Esophagus squamous epithelium (tissue), 5 donors: ENCODE measurements around the gene TNIK. TPM values are rescaled to one million over a fixed set of nuclear protein-coding genes. Genes with fewer than 3 reads are reported as not detected.

Experiments used
- DNase-seq: peaks from one replicate; lab custom pipeline; 2025; lab: John Stamatoyannopoulos, UW
- H3K27ac ChIP-seq, 4 donors: fragments of 200-600 bp; sonication (generic); one replicate each; pipeline ENCODE4 v1.5.1; 2016 to 2019; ENCODE audit warnings: mild to moderate bottlenecking in 1 of 4
- H3K27me3 ChIP-seq, 4 donors: fragments of 200-600 bp; sonication (generic); 1 replicate in 3 of 4; 2 replicates in 1 of 4; pipeline versions ENCODE4 v1.5.1 to v1.6.0; 2017 to 2021; ENCODE audit warnings: antibody characterized with exemption in 1 of 4
- H3K36me3 ChIP-seq, 3 donors: fragments of 200-600 bp; sonication (generic); one replicate each; pipeline ENCODE4 v1.5.1; 2016 to 2019
- H3K4me1 ChIP-seq, 3 donors: fragments of 200-600 bp; sonication (generic); one replicate each; pipeline ENCODE4 v1.5.1; 2017 to 2019
- H3K4me3 ChIP-seq, 4 donors: fragments of 200-600 bp; sonication (generic); 1 replicate in 3 of 4; 2 replicates in 1 of 4; pipeline ENCODE4 v1.5.1; 2016 to 2019; ENCODE audit warnings: mild to moderate bottlenecking in 2 of 4, moderate library complexity in 1 of 4
- H3K9me3 ChIP-seq, 3 donors: fragments of 200-600 bp; sonication (generic); one replicate each; pipeline ENCODE4 v1.5.1; 2016 to 2019
- POLR2A ChIP-seq, 4 donors: fragments of 450-650 bp; IDR thresholded peaks; one replicate each; pipeline ENCODE4 v1.6.1; 2017; ENCODE audit warnings: antibody characterized with exemption in 4 of 4, mild to moderate bottlenecking in 4 of 4, moderate library complexity in 3 of 4
- WGBS, 2 donors: methylation state at CpG; one replicate each; pipeline ENCODE4 v1.1.5; 2018; 5-methylcytosine and 5-hydroxymethylcytosine counted together
- intact Hi-C: fragments of 100-400 bp; cut with DNase I; formaldehyde crosslinking; loops from one replicate; pipeline ENCODE4 v1.15.0; 2022
- total RNA-seq, 4 donors: library from RNA; depleted of rRNA; stranded (reverse); fragments of >200 nt; gene quantifications; one replicate each; pipeline ENCODE4 v1.1.0, GENCODE V29; 2016
- TF ChIP-seq, protein P1 (sequence below), 6 experiments: fragments of 450-650 bp in 4 of 6; fragments of 200-600 bp in 2 of 6; sonication (generic) in 2 of 6; IDR thresholded peaks; one replicate each; pipeline ENCODE4 v1.5.1; 2016 to 2019; ENCODE audit warnings: antibody characterized with exemption in 6 of 6, mild to moderate bottlenecking in 4 of 6, moderate library complexity in 4 of 6
- donor health status: DM: yes; HTN: yes; CAD: no.

Gene TNIK
- total RNA-seq, 4 donors from 2014 or later: 2.2 to 11.6 (median 4.7) TPM

DNA sequence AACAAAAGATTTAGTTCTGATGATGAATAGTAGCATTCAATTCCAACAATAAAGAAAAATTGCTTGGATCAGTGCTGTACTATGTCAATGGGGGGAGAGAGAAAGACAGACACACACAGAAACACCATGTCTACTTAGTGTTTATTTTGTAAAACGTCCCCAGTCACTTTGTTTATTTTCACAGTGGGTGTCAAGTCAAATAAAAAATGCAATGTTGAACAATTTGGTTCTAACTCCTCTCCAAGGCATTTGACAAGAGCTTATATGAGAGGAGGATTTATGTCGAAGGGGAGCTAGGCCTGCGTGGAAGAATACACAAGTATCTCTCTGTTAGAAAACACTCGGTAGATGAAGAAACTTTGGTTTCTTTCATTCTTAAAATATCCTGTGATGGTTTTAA, 232.0 kb downstream of the TNIK start:
- WGBS, 2 donors: 60 to 68% methylated on average over 4 of the region's 4 CpGs
- Histone ChIP-seq H3K36me3 (no peaks in the 10 kb centered on the region), H3K27ac (no peak overlapping the region), H3K4me3 (no peak overlapping the region), H3K9me3 (peaks cover 0 to 4% (median 0%) of the 10 kb centered on the region in 3 donors), H3K4me1 (peaks cover 0 to 14% (median 0%) of the 10 kb centered on the region in 3 donors), H3K27me3 (no peaks in the 10 kb centered on the region)
- no peak for DNase-seq
- intact Hi-C loops: no loop called here
- TF ChIP-seq POLR2A (IDR thresholded peaks at IDR 0.05): no peak

DNA sequence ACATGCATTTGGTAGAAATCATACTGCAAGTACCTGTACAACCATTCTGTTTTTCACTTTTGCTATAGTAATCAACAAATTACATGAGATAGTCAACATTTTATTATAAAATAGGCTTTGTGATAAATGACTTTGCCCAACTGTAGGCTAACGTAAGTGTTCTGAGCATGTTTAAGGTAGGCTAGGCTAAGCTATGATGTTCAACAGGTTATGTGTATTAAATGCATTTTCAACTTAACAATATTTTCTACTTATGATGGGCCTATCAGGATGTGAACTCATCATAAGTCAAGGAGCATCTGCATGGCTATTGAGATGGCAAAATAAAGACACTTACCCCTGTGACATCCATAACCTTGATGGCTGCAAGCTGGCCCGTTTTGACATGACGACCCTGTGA, 232.4 kb downstream of the TNIK start:
- intact Hi-C loops: no loop called here
- H3K4me1 ChIP-seq: peaks cover 0 to 14% (median 0%) of the 10 kb centered on the region in 3 donors
- 61 to 72% methylated on average over 3 of the region's 3 CpGs for WGBS, 2 donors
- TF ChIP-seq, protein P1, sequence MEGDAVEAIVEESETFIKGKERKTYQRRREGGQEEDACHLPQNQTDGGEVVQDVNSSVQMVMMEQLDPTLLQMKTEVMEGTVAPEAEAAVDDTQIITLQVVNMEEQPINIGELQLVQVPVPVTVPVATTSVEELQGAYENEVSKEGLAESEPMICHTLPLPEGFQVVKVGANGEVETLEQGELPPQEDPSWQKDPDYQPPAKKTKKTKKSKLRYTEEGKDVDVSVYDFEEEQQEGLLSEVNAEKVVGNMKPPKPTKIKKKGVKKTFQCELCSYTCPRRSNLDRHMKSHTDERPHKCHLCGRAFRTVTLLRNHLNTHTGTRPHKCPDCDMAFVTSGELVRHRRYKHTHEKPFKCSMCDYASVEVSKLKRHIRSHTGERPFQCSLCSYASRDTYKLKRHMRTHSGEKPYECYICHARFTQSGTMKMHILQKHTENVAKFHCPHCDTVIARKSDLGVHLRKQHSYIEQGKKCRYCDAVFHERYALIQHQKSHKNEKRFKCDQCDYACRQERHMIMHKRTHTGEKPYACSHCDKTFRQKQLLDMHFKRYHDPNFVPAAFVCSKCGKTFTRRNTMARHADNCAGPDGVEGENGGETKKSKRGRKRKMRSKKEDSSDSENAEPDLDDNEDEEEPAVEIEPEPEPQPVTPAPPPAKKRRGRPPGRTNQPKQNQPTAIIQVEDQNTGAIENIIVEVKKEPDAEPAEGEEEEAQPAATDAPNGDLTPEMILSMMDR (IDR thresholded peaks at IDR 0.05): no peak
- no peak for TF ChIP-seq POLR2A (IDR thresholded peaks at IDR 0.05)
- no peak overlapping the region for H3K4me3 ChIP-seq
- DNase-seq: no peak
- H3K27me3 ChIP-seq: no peaks in the 10 kb centered on the region
- no peaks in the 10 kb centered on the region for H3K36me3 ChIP-seq
- H3K9me3 ChIP-seq: peaks cover 0 to 4% (median 0%) of the 10 kb centered on the region in 3 donors
- H3K27ac ChIP-seq: no peak overlapping the region

DNA sequence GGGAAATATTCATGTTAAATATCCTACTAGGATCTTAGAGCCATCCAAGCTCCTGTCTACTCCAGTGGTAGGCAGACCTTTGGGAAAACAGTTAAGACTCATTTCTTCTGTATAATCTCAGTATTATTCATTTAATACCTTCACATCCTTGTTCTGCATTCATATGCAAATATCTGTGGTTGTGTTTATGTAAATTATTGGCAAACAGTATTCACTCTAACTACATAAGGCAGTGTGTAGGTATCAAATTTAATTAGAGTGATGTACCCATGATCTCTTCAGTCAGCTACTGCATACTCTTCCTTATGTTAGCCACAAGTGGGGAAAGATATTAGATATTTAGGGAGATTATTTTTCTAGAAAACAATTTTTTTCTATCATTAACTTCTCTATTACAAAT, 232.8 kb downstream of the TNIK start:
- no peak overlapping the region for H3K27ac ChIP-seq
- DNase-seq: no peak
- peaks cover 0 to 14% (median 0%) of the 10 kb centered on the region in 3 donors for H3K4me1 ChIP-seq
- no peaks in the 10 kb centered on the region for H3K36me3 ChIP-seq
- H3K9me3 ChIP-seq: peaks cover 0 to 4% (median 0%) of the 10 kb centered on the region in 3 donors
- no peak overlapping the region for H3K4me3 ChIP-seq
- H3K27me3 ChIP-seq: no peaks in the 10 kb centered on the region
- no peak for TF ChIP-seq POLR2A (IDR thresholded peaks at IDR 0.05)
- TF ChIP-seq, protein P1 (IDR thresholded peaks at IDR 0.05): no peak
- intact Hi-C loops: no loop called here

DNA sequence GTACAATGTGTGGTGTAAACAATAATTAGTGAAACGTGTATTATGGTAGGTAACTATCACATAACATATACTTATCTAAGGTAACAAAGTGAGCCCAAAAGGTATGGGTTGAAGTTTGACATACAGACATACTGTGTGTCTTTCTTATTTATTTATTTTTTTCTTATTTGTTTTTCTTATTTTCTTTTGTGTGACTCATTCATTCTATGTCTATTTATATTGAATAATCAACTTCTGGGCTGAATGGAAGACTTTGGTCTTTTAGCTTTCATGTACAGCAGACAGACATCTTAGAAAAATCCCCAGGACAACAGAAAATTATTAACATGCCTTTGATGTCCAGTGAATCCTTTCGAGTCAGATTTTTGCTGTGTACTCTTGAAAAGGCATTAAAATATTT, 233.4 kb downstream of the TNIK start:
- Histone ChIP-seq H3K27ac (no peak overlapping the region), H3K36me3 (no peaks in the 10 kb centered on the region), H3K9me3 (peaks cover 0 to 4% (median 0%) of the 10 kb centered on the region in 3 donors), H3K4me1 (peaks cover 0 to 13% (median 0%) of the 10 kb centered on the region in 3 donors), H3K4me3 (no peak overlapping the region), H3K27me3 (no peaks in the 10 kb centered on the region)
- TF ChIP-seq, protein P1 (IDR thresholded peaks at IDR 0.05): no peak
- TF ChIP-seq POLR2A (IDR thresholded peaks at IDR 0.05): no peak
- intact Hi-C loops: no loop called here
- WGBS, 2 donors: 82 to 88% methylated on average over 2 of the region's 2 CpGs
- no peak for DNase-seq

DNA sequence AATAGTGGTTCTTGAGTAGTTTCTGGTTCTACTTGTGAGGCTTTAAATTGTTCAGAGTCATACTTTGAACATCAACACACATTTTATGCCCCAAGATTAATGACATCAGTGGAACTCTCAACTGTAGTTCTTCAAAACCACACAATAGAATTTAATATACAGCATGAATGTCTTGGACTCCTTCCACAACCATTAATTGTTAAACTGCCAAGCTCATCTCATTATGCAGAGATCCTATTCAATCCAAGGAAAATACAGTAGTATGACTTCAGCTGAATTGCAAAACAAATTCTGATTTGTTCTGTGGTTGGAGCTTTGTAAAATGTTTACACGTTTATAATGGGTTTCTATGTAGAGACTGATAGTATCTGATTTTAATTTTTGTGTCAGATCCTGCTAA, 234.5 kb downstream of the TNIK start:
- Histone ChIP-seq H3K4me1 (peaks cover 0 to 2% (median 0%) of the 10 kb centered on the region in 3 donors), H3K27me3 (no peaks in the 10 kb centered on the region), H3K4me3 (no peak overlapping the region), H3K27ac (no peak overlapping the region), H3K9me3 (peaks cover 0 to 4% (median 0%) of the 10 kb centered on the region in 3 donors), H3K36me3 (no peaks in the 10 kb centered on the region)
- WGBS, 2 donors: 30 to 46% methylated on average over 1 of the region's 1 CpG
- no peak for TF ChIP-seq POLR2A (IDR thresholded peaks at IDR 0.05)
- TF ChIP-seq, protein P1 (IDR thresholded peaks at IDR 0.05): no peak
- no peak for DNase-seq
- intact Hi-C loops: no loop called here

DNA sequence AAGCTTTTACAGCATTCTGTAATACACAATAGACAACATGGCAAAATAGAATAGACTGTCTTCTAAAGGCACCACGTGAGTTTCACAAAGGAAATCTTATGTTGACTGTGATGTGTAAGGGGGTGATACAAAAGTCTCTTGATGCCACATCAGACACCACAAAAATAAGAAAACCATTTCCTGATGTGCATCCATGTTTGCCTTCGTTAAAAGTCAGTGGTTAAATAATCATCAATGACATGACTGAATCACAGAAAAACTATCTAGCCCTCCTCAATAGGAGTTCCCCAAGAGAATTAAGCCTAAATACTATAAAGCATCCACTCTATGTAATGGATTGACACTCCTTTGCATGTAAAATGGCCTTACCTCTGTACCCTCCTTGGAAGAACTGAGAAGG, 235.0 kb downstream of the TNIK start:
- TF ChIP-seq POLR2A (IDR thresholded peaks at IDR 0.05): no peak
- TF ChIP-seq, protein P1 (IDR thresholded peaks at IDR 0.05): no peak
- intact Hi-C loops: no loop called here
- no peak overlapping the region for H3K4me3 ChIP-seq
- DNase-seq: no peak
- H3K9me3 ChIP-seq: peaks cover 0 to 4% (median 0%) of the 10 kb centered on the region in 3 donors
- 71 to 73% methylated on average over 2 of the region's 2 CpGs for WGBS, 2 donors
- no peak overlapping the region for H3K27ac ChIP-seq
- no peaks in the 10 kb centered on the region for H3K4me1 ChIP-seq
- H3K36me3 ChIP-seq: no peaks in the 10 kb centered on the region
- no peaks in the 10 kb centered on the region for H3K27me3 ChIP-seq
